H9 (cell line): ENCODE data around the gene SLC25A25. TPM values are rescaled to one million over a fixed set of nuclear protein-coding genes. Genes with fewer than 3 reads are reported as not detected.

Experiments used
- DNase-seq: peaks from one replicate; pipeline ENCODE4 v3.0.0-alpha.2; 2017
- H2AFZ ChIP-seq: one replicate; pipeline ENCODE4 v1.6.1; 2013; ENCODE audit warnings: mild to moderate bottlenecking, low read length, control low read depth, moderate library complexity
- H2AK5ac ChIP-seq: 2 replicates; pipeline ENCODE4 v1.6.1; 2013; ENCODE audit warnings: low read length, control low read depth, mixed read lengths; ENCODE audit not compliant: insufficient read length
- H2BK120ac ChIP-seq: one replicate; pipeline ENCODE4 v1.6.1; 2013; ENCODE audit warnings: low read depth, mild to moderate bottlenecking, low read length, control low read depth, inconsistent platforms; ENCODE audit not compliant: poor library complexity, severe bottlenecking
- H2BK12ac ChIP-seq: 2 replicates; pipeline ENCODE4 v1.6.1; 2013; ENCODE audit warnings: low read length, control low read depth, mixed read lengths, low read depth; ENCODE audit not compliant: insufficient read length
- H2BK15ac ChIP-seq: 2 replicates; pipeline ENCODE4 v1.6.1; 2013; ENCODE audit warnings: low read depth, low read length, control low read depth
- H2BK20ac ChIP-seq: one replicate; pipeline ENCODE4 v1.6.1; 2013; ENCODE audit warnings: low read depth, mild to moderate bottlenecking, low read length, control low read depth, inconsistent platforms; ENCODE audit not compliant: poor library complexity, severe bottlenecking
- H2BK5ac ChIP-seq: 2 replicates; pipeline ENCODE4 v1.6.1; 2013; ENCODE audit warnings: low read length, control low read depth, mixed read lengths; ENCODE audit not compliant: insufficient read length
- H3K14ac ChIP-seq: 2 replicates; pipeline ENCODE4 v1.6.1; 2013; ENCODE audit warnings: low read length, control low read depth; ENCODE audit not compliant: insufficient read depth
- H3K18ac ChIP-seq: 2 replicates; pipeline ENCODE4 v1.6.1; 2013; ENCODE audit warnings: low read depth, mild to moderate bottlenecking, mixed read lengths, low read length, control low read depth; ENCODE audit not compliant: insufficient read length
- H3K23ac ChIP-seq: 2 replicates; pipeline ENCODE4 v1.6.1; 2013; ENCODE audit warnings: low read length, control low read depth, mixed read lengths, low read depth; ENCODE audit not compliant: insufficient read length
- H3K23me2 ChIP-seq: 2 replicates; pipeline ENCODE4 v1.6.1; 2013; ENCODE audit warnings: low read depth, mild to moderate bottlenecking, mixed read lengths, low read length, control low read depth; ENCODE audit not compliant: insufficient read length, poor library complexity, severe bottlenecking
- H3K27ac ChIP-seq: 2 replicates; pipeline ENCODE4 v1.5.1; 2013; ENCODE audit warnings: low read length, control low read depth, mixed read lengths, low read depth; ENCODE audit not compliant: insufficient read length
- H3K27me3 ChIP-seq: 2 replicates; pipeline ENCODE4 v1.6.1; 2013; ENCODE audit warnings: low read length, control low read depth, inconsistent platforms; ENCODE audit not compliant: insufficient read depth
- H3K4ac ChIP-seq: 2 replicates; pipeline ENCODE4 v1.6.1; 2013; ENCODE audit warnings: low read depth, mild to moderate bottlenecking, control low read depth, inconsistent platforms, low read length, moderate library complexity
- H3K4me1 ChIP-seq: 2 replicates; pipeline ENCODE4 v1.6.1; 2013; ENCODE audit warnings: low read length, control low read depth, inconsistent platforms; ENCODE audit not compliant: insufficient read depth
- H3K4me2 ChIP-seq: 2 replicates; pipeline ENCODE4 v1.6.1; 2013; ENCODE audit warnings: low read length, control low read depth, mixed read lengths; ENCODE audit not compliant: insufficient read length, insufficient read depth
- H3K56ac ChIP-seq: 2 replicates; pipeline ENCODE4 v1.6.1; 2013; ENCODE audit warnings: low read depth, mild to moderate bottlenecking, mixed read lengths, low read length, control low read depth; ENCODE audit not compliant: insufficient read length
- H3K79me1 ChIP-seq: 2 replicates; pipeline ENCODE4 v1.6.1; 2013; ENCODE audit warnings: low read depth, mild to moderate bottlenecking, moderate library complexity, low read length, control low read depth, inconsistent platforms; ENCODE audit not compliant: insufficient read depth, poor library complexity, severe bottlenecking
- H3K79me2 ChIP-seq: 2 replicates; pipeline ENCODE4 v1.6.1; 2013; ENCODE audit warnings: low read length, control low read depth, inconsistent platforms; ENCODE audit not compliant: insufficient read depth
- H3K9ac ChIP-seq: 2 replicates; pipeline ENCODE4 v1.6.1; 2013; ENCODE audit warnings: low read length, control low read depth, mixed read lengths; ENCODE audit not compliant: insufficient read length; ENCODE audit errors: extremely low read depth
- H3K9me3 ChIP-seq: one replicate; pipeline ENCODE4 v1.6.1; 2013; ENCODE audit warnings: low read depth, low read length, inconsistent platforms; ENCODE audit not compliant: control insufficient read depth
- H3T11ph ChIP-seq: one replicate; pipeline ENCODE4 v1.6.1; 2013; ENCODE audit warnings: mild to moderate bottlenecking, low read length, control low read depth, inconsistent platforms
- H4K20me1 ChIP-seq: one replicate; pipeline ENCODE4 v1.6.1; 2013; ENCODE audit not compliant: control insufficient read depth, insufficient read length, insufficient read depth
- H4K5ac ChIP-seq: 2 replicates; pipeline ENCODE4 v1.6.1; 2013; ENCODE audit warnings: low read depth, mild to moderate bottlenecking, mixed read lengths, low read length, control low read depth; ENCODE audit not compliant: insufficient read length
- H4K8ac ChIP-seq: replicated peaks from 2 replicates; pipeline ENCODE4 v1.6.1; 2013; ENCODE audit warnings: low read length, control low read depth, mixed read lengths, low read depth; ENCODE audit not compliant: insufficient read length
- H4K91ac ChIP-seq: 2 replicates; pipeline ENCODE4 v1.6.1; 2013; ENCODE audit warnings: low read depth, mild to moderate bottlenecking, moderate library complexity, mixed read lengths, low read length, control low read depth; ENCODE audit not compliant: insufficient read length
- H3K27ac Mint-ChIP-seq, 3 experiments: 2 replicates in 2 of 3; 3 replicates in 1 of 3; pipeline ENCODE4 v1.8.0; 2020 to 2021; ENCODE audit warnings: mixed read lengths in 3 of 3, mild to moderate bottlenecking in 1 of 3, moderate library complexity in 1 of 3
- H3K27me3 Mint-ChIP-seq: 2 replicates; pipeline ENCODE4 v1.8.0; 2021; ENCODE audit warnings: low read depth, mild to moderate bottlenecking, moderate library complexity, mixed read lengths
- H3K36me3 Mint-ChIP-seq, 3 experiments: 2 replicates in 2 of 3; 3 replicates in 1 of 3; pipeline ENCODE4 v1.8.0; 2020 to 2021; ENCODE audit warnings: low read depth in 3 of 3, mixed read lengths in 3 of 3; ENCODE audit not compliant: insufficient read depth in 1 of 3
- H3K4me1 Mint-ChIP-seq, 2 experiments: 2 replicates each; pipeline ENCODE4 v1.8.0; 2020; ENCODE audit warnings: mixed read lengths in 2 of 2
- H3K4me3 Mint-ChIP-seq, 2 experiments: 2 replicates in 1 of 2; 3 replicates in 1 of 2; pipeline ENCODE4 v1.8.0; 2020 to 2021; ENCODE audit warnings: mild to moderate bottlenecking in 2 of 2, mixed read lengths in 2 of 2, moderate library complexity in 1 of 2
- H3K9me3 Mint-ChIP-seq, 2 experiments: 2 replicates in 1 of 2; 3 replicates in 1 of 2; pipeline ENCODE4 v1.8.0; 2020; ENCODE audit warnings: mild to moderate bottlenecking in 2 of 2, mixed read lengths in 2 of 2, moderate library complexity in 1 of 2
- WGBS: extraction: QIAGEN DNeasy Blood & Tissue Kit; methylation state at CpG from one replicate; pipeline ENCODE4 v1.1.7; 2013; ENCODE audit warnings: missing lambda C conversion rate, low lambda C conversion rate, mixed read lengths; ENCODE audit not compliant: insufficient read length; ENCODE audit errors: extremely low coverage; 5-methylcytosine and 5-hydroxymethylcytosine counted together
- total RNA-seq: library from RNA; stranded (reverse); gene quantifications from 2 replicates; pipeline ENCODE4 v1.2.1, GENCODE V29; 2021
- TF ChIP-seq, protein P1 (sequence below): fragments of 200-600 bp; sonication (generic); conservative IDR thresholded peaks from 3 replicates; pipeline ENCODE4 v1.8.0; 2021; ENCODE audit warnings: antibody characterized with exemption, mild to moderate bottlenecking

SLC25A25 gene
- total RNA-seq, 1 experiment from 2014 or later: 16.9 TPM

DNA sequence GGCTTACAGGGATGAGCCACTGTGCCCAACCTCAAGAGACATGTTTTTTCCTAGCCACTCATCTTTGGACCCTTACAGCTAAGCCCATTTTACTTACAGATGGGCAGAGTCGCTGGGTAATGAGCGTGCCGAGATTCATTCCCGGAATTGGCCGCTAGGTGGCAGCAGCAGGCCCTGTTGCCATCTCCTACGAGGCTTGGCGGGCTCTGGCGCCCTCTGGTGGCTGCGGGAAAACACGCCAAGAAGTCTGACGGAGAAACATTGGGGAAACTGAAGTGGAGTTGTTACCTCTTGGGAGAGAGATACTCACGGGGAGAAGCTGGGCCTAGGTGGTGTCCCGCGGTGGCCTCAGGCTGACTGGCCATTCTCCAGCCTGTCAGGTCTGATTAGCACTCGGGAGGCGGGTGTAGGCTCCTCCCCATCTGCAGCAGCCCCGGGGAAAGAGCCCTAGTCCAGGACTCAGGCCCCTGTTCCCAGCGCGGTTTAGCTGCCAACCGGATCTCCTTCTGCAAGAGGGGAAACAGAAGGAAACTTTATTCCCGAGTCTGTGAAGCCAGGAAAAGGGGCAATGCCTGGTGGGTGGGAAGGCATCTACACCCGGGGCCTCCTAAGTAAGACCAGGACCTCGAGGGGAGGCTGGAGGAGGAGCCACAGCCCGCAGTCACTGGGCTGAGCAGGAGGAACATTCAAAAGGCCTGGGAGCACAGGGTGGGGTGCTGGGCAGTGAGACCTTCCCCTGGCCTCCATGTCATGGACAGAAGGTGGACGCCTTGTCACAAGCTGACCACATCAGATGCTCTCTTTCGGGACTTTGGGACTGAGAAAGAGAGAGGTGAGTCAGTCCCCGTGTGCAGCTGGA lies 49.8 kb downstream of the SLC25A25 start:
- Histone ChIP-seq H3K4me1 (no peaks in the 10 kb centered on the region), H4K8ac (no peak overlapping the region), H3T11ph (no peak overlapping the region), H2AFZ (no peak overlapping the region), H3K79me2 (no peaks in the 10 kb centered on the region), H3K23me2 (no peaks in the 10 kb centered on the region), H3K4me2 (peak overlapping the region; percentile 3), H3K56ac (no peak overlapping the region), H2BK20ac (no peak overlapping the region), H3K18ac (no peak overlapping the region), H3K4ac (no peak overlapping the region), H4K91ac (no peak overlapping the region), H2BK5ac (no peak overlapping the region), H3K14ac (no peak overlapping the region), H3K27me3 (no peaks in the 10 kb centered on the region), H4K5ac (no peak overlapping the region), H3K27ac (no peak overlapping the region), H3K23ac (no peak overlapping the region), H2AK5ac (no peak overlapping the region), H2BK120ac (no peak overlapping the region), H4K20me1 (no peaks in the 10 kb centered on the region), H3K9me3 (no peaks in the 10 kb centered on the region), H2BK12ac (no peak overlapping the region), H2BK15ac (no peak overlapping the region), H3K79me1 (no peaks in the 10 kb centered on the region), H3K9ac (no peak overlapping the region)
- Mint-ChIP-seq H3K27ac (peak overlapping the region in 2 of 3 experiments; percentile 39 to 90; a peak in 4 of 7 replicates), H3K4me1 (peaks cover 8 to 11% of the 10 kb centered on the region in 2 experiments; a peak in 3 of 4 replicates), H3K9me3 (peaks cover 0 to 3% of the 10 kb centered on the region in 2 experiments; a peak in 1 of 5 replicates), H3K4me3 (peak overlapping the region in 1 of 2 experiments; percentile 65; a peak in 3 of 5 replicates), H3K36me3 (peaks cover 12 to 52% (median 19%) of the 10 kb centered on the region in 3 experiments; a peak in 6 of 7 replicates), H3K27me3 (no peaks in the 10 kb centered on the region)
- TF ChIP-seq, protein P1, sequence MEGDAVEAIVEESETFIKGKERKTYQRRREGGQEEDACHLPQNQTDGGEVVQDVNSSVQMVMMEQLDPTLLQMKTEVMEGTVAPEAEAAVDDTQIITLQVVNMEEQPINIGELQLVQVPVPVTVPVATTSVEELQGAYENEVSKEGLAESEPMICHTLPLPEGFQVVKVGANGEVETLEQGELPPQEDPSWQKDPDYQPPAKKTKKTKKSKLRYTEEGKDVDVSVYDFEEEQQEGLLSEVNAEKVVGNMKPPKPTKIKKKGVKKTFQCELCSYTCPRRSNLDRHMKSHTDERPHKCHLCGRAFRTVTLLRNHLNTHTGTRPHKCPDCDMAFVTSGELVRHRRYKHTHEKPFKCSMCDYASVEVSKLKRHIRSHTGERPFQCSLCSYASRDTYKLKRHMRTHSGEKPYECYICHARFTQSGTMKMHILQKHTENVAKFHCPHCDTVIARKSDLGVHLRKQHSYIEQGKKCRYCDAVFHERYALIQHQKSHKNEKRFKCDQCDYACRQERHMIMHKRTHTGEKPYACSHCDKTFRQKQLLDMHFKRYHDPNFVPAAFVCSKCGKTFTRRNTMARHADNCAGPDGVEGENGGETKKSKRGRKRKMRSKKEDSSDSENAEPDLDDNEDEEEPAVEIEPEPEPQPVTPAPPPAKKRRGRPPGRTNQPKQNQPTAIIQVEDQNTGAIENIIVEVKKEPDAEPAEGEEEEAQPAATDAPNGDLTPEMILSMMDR: peak; percentile 100
- peak; percentile 96 for DNase-seq
- no CpG with 5 or more reads among the region's 27 CpGs for WGBS
